Sigmoid colon (tissue), 7 donors: ENCODE measurements around the gene NAA38. TPM values are rescaled to one million over a fixed set of nuclear protein-coding genes. Genes with fewer than 3 reads are reported as not detected.

ENCODE experiments used
- DNase-seq: peaks from one replicate; pipeline ENCODE4 v3.0.0-alpha.2; 2019
- H3K27ac ChIP-seq, 4 donors: fragments of 200-600 bp; sonication (generic); one replicate each; pipeline ENCODE4 v1.5.1; 2016 to 2019; ENCODE audit warnings: mild to moderate bottlenecking in 1 of 4
- H3K27me3 ChIP-seq, 3 donors: fragments of 200-600 bp; sonication (generic); one replicate each; pipeline ENCODE4 v1.5.1; 2019; ENCODE audit warnings: mild to moderate bottlenecking in 1 of 3
- H3K36me3 ChIP-seq, 4 donors: fragments of 200-600 bp; sonication (generic); one replicate each; pipeline ENCODE4 v1.5.1; 2016 to 2019
- H3K4me1 ChIP-seq, 4 donors: fragments of 200-600 bp; sonication (generic); one replicate each; pipeline ENCODE4 v1.5.1; 2017 to 2019
- H3K4me3 ChIP-seq, 4 donors: fragments of 200-600 bp; sonication (generic); one replicate each; pipeline ENCODE4 v1.5.1; 2017 to 2019; ENCODE audit warnings: mild to moderate bottlenecking in 2 of 4, moderate library complexity in 1 of 4
- H3K9me3 ChIP-seq, 4 donors: fragments of 200-600 bp in 3 of 4; sonication (generic) in 3 of 4; one replicate each; pipeline versions ENCODE4 v1.5.1 to v1.6.1; 2013 to 2019
- EP300 ChIP-seq, 4 donors: sonication (generic); formaldehyde crosslinking; IDR thresholded peaks; one replicate each; pipeline ENCODE4 v1.6.1; 2017; ENCODE audit warnings: antibody characterized with exemption in 4 of 4
- POLR2A ChIP-seq, 2 donors: fragments of 450-650 bp; IDR thresholded peaks; one replicate each; pipeline ENCODE4 v1.6.1; 2016; ENCODE audit warnings: antibody characterized with exemption in 2 of 2, mild to moderate bottlenecking in 2 of 2, moderate library complexity in 2 of 2
- POLR2AphosphoS5 ChIP-seq, 4 donors: sonication (generic); formaldehyde crosslinking; IDR thresholded peaks; one replicate each; pipeline ENCODE4 v1.6.1; 2017; ENCODE audit warnings: antibody characterized with exemption in 4 of 4
- WGBS, 2 donors: extraction: QIAGEN DNeasy Blood & Tissue Kit; methylation state at CpG; one replicate each; pipeline ENCODE4 v1.1.7; 2013; 5-methylcytosine and 5-hydroxymethylcytosine counted together
- intact Hi-C: fragments of 100-400 bp; cut with DNase I; formaldehyde crosslinking; loops from one replicate; pipeline ENCODE4 v1.15.1; 2023
- polyA plus RNA-seq, 3 donors: library from polyadenylated mRNA; stranded (reverse); fragments of 200-250 nt; gene quantifications; one replicate each; pipeline ENCODE4 v1.2.3, GENCODE V29; 2013
- total RNA-seq, 4 donors: library from RNA; depleted of rRNA; stranded (reverse); fragments of >200 nt; gene quantifications; one replicate each; pipeline ENCODE4 v1.1.0, GENCODE V29; 2016
- TF ChIP-seq, protein P1 (sequence below), 4 experiments: fragments of 450-650 bp in 3 of 4; fragments of 200-600 bp in 1 of 4; IDR thresholded peaks; one replicate each; pipeline ENCODE4 v1.5.1; 2016 to 2019; ENCODE audit warnings: antibody characterized with exemption in 4 of 4, mild to moderate bottlenecking in 3 of 4, moderate library complexity in 2 of 4
- donor health status: healthy with polysubstance abuse.
- donor health status: Bipolar disorder and iron deficiency.
- donor health status: healthy.

NAA38 gene, protein sequence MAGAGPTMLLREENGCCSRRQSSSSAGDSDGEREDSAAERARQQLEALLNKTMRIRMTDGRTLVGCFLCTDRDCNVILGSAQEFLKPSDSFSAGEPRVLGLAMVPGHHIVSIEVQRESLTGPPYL
- total RNA-seq (100 to 1,000 TPM in 3 of 4 donors, 10 to 100 TPM in 1; 92.4 to 206 (median 106) TPM), polyA plus RNA-seq (100 to 1,000 TPM in 2 of 3 donors, 10 to 100 TPM in 1; 99.4 to 148 (median 138) TPM)

DNA sequence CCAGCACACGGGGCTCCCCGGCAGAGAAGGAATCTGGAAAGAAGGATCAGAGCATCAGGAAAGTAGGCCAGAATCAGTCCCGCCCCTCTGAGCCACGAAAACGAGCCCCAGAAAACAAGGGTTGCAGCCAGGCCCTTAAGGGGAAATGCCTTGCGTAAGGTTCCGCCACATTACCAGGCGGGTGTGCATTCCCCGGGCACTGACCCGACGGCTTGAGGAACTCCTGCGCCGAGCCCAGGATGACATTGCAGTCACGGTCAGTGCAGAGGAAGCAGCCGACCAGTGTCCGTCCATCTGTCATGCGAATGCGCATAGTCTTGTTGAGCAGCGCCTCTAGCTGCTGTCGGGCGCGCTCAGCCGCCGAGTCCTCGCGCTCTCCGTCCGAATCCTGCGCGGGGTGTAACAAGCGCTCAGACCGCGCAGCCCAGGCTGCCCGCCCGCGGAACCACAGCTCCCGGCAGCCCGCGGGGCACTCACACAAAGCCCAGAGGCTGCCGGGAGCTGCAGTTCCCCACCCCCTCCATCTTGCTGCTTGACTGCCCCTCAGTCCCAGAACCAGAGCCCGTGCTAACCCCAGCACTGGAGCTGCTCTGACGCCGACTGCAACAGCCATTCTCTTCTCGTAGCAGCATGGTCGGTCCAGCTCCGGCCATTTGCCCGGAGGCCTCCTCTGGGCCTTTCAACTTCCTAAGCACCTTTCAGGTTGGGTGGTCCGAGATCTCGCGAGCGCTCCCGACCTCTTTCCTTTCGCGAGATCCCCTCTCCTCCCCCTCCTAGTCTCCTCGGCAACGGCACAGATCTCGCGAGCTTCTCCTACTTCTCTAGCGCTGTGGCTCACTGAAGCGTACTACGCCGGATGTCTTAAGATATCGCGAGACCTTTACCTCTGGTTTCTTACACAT is at the start of gene NAA38:
NAA38 (minus strand) TSS at position 749 of the 902 bp plus-strand sequence; CDS start at position 653, 96 bp downstream.
- intact Hi-C loops = loop anchor here (1.0 to 10.0 kb wide), 4 partner anchors 23 to 272 kb away; partner anchors contain the start of genes CHD3, CNTROB, KDM6B and MPDU1
- Histone ChIP-seq H3K27ac (peak within 1 kb of the TSS; percentile 90 to 94 (median 93)), H3K9me3 (no peaks in the 10 kb centered on the region), H3K4me3 (peak within 1 kb of the TSS; percentile 46 to 76 (median 63)), H3K27me3 (no peaks in the 10 kb centered on the region), H3K36me3 (peaks cover 8 to 42% (median 15%) of the 10 kb centered on the region in 4 donors), H3K4me1 (peaks cover 0 to 43% (median 38%) of the 10 kb centered on the region in 4 donors)
- TF ChIP-seq, protein P1, sequence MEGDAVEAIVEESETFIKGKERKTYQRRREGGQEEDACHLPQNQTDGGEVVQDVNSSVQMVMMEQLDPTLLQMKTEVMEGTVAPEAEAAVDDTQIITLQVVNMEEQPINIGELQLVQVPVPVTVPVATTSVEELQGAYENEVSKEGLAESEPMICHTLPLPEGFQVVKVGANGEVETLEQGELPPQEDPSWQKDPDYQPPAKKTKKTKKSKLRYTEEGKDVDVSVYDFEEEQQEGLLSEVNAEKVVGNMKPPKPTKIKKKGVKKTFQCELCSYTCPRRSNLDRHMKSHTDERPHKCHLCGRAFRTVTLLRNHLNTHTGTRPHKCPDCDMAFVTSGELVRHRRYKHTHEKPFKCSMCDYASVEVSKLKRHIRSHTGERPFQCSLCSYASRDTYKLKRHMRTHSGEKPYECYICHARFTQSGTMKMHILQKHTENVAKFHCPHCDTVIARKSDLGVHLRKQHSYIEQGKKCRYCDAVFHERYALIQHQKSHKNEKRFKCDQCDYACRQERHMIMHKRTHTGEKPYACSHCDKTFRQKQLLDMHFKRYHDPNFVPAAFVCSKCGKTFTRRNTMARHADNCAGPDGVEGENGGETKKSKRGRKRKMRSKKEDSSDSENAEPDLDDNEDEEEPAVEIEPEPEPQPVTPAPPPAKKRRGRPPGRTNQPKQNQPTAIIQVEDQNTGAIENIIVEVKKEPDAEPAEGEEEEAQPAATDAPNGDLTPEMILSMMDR (IDR thresholded peaks at IDR 0.05) = peak in 2 of 4 experiments; percentile 30 to 31
- TF ChIP-seq POLR2A (IDR thresholded peaks at IDR 0.05) = peak; percentile 31 to 41
- peak in 1 of 4 donors; percentile 8 for TF ChIP-seq EP300 (IDR thresholded peaks at IDR 0.05)
- peak; percentile 70 to 92 (median 90) for TF ChIP-seq POLR2AphosphoS5 (IDR thresholded peaks at IDR 0.05)
- peak; percentile 99 for DNase-seq
- WGBS, 2 donors = 0% methylated on average over 64 of the region's 64 CpGs

DNA sequence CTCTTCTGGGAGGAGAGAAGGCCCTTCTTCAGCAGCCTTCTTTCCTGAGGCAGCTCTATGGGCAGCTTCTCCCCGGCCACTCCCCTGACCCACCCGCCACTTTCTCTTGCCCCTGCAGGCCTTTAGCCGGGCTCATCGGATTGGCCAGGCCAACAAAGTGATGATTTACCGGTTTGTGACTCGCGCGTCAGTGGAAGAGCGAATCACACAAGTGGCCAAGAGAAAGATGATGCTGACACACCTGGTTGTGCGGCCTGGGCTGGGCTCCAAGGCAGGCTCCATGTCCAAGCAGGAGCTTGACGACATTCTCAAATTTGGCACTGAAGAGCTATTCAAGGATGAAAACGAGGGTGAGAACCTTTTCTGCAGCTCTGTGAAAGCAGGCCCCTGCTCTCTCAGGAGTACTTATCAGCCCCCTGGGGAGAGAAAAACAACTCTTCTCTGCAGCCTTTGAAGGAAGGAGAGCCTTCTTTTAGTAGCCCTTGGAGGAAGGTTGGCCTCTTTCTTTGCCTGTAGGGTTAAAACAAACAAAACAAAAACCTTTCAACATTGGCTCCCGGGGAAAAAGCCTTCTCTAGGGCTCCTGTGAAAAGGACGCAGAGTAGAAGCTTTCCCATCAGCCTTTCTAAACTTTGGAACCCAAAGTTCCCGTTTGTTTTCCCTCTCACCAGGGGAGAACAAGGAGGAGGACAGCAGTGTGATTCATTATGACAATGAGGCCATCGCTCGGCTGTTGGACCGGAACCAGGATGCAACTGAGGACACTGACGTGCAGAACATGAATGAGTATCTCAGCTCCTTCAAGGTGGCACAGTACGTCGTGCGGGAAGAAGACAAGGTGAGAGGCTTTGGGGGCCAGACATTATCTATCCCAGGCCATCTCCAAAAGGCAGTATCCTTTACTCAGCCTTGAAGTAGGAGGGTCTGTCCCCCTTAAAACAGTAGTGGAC is 46.1 kb upstream of the NAA38 start:
- H3K36me3 ChIP-seq = peaks cover 66 to 100% (median 84%) of the 10 kb centered on the region in 4 donors
- intact Hi-C loops = no loop called here
- no peak overlapping the region for H3K27ac ChIP-seq
- no peak overlapping the region for H3K4me3 ChIP-seq
- TF ChIP-seq, protein P1 (IDR thresholded peaks at IDR 0.05) = no peak
- TF ChIP-seq POLR2A (IDR thresholded peaks at IDR 0.05) = no peak
- TF ChIP-seq POLR2AphosphoS5 (IDR thresholded peaks at IDR 0.05) = no peak
- no peak for TF ChIP-seq EP300 (IDR thresholded peaks at IDR 0.05)
- 88 to 90% methylated on average over 22 of the region's 22 CpGs for WGBS, 2 donors
- no peaks in the 10 kb centered on the region for H3K9me3 ChIP-seq
- DNase-seq = peak; percentile 34
- H3K27me3 ChIP-seq = no peaks in the 10 kb centered on the region
- H3K4me1 ChIP-seq = no peaks in the 10 kb centered on the region

DNA sequence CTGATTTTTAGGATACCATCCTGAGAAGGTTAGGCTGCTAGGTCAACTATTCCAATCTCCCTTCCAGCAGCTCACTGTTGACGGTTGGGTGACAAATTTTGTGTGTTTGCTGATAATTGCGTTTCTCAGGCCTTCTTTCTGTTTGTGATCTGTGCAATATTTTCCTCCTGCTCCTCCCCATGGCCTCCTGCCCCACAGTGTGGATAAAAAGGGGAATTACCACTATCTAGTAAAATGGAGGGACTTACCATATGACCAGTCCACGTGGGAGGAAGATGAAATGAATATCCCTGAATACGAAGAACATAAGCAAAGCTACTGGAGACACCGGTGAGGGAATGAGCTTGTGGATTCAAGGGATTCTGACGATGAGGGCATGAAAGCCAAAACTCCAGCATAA is 40.4 kb upstream of the NAA38 start:
- Histone ChIP-seq H3K9me3 (no peaks in the 10 kb centered on the region), H3K27me3 (no peaks in the 10 kb centered on the region), H3K27ac (no peak overlapping the region), H3K4me1 (no peaks in the 10 kb centered on the region), H3K36me3 (peaks cover 38 to 100% (median 81%) of the 10 kb centered on the region in 4 donors), H3K4me3 (no peak overlapping the region)
- TF ChIP-seq POLR2AphosphoS5 (IDR thresholded peaks at IDR 0.05) (no peak), EP300 (IDR thresholded peaks at IDR 0.05) (no peak)
- TF ChIP-seq, protein P1 (IDR thresholded peaks at IDR 0.05) = peak in 3 of 4 experiments; percentile 21 to 56 (median 50)
- intact Hi-C loops = loop anchor here (10.0 kb wide), 1 partner anchor 73 kb away; no protein-coding TSS in a partner anchor
- DNase-seq = no peak
- 29 to 61% methylated on average over 6 of the region's 6 CpGs for WGBS, 2 donors

DNA sequence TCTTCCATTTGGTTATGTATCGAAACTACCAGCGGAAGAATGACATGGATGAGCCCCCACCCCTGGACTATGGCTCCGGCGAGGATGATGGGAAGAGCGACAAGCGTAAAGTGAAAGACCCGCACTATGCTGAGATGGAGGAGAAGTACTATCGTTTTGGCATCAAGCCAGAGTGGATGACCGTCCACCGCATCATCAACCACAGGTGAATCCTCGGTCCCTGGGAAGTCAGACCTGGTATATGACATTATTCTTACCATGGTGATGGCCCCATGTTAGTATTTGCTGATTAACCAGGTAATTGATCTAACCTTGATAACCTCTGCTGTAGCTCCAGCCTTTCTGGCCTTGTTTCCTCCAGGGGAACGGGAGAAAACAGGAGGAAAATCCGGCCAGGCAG is 39.7 kb upstream of the NAA38 start:
- TF ChIP-seq POLR2A (IDR thresholded peaks at IDR 0.05) (no peak), EP300 (IDR thresholded peaks at IDR 0.05) (no peak), POLR2AphosphoS5 (IDR thresholded peaks at IDR 0.05) (no peak)
- TF ChIP-seq, protein P1 (IDR thresholded peaks at IDR 0.05) = no peak
- WGBS, 2 donors = 86 to 92% methylated on average over 13 of the region's 13 CpGs
- H3K9me3 ChIP-seq = no peaks in the 10 kb centered on the region
- peaks cover 38 to 100% (median 79%) of the 10 kb centered on the region in 4 donors for H3K36me3 ChIP-seq
- intact Hi-C loops = loop anchor here (10.0 kb wide), 1 partner anchor 72 kb away; no protein-coding TSS in a partner anchor
- H3K4me3 ChIP-seq = no peak overlapping the region
- no peak overlapping the region for H3K27ac ChIP-seq
- H3K4me1 ChIP-seq = no peaks in the 10 kb centered on the region
- no peaks in the 10 kb centered on the region for H3K27me3 ChIP-seq
- DNase-seq = no peak
